HepG2 (cell line): Measurements from ENCODE around the gene GAL3ST2. TPM values are rescaled to one million over a fixed set of nuclear protein-coding genes. Genes with fewer than 3 reads are reported as not detected.

ENCODE experiments used
- CBX2 ChIP-seq, 2 experiments: fragments of 200-600 bp in 1 of 2; sonication (generic); formaldehyde crosslinking in 1 of 2; IDR thresholded peaks; 2 replicates each; pipeline versions ENCODE4 v1.7.0 to v1.8.1; 2018 to 2022; ENCODE audit warnings: low read depth in 2 of 2, low read length in 1 of 2, mild to moderate bottlenecking in 1 of 2, missing genetic modification reagents in 1 of 2
- CREB1 ChIP-seq, 2 experiments: fragments of 450-650 bp in 1 of 2; IDR thresholded peaks; 2 replicates each; pipeline ENCODE4 v1.6.1; 2016 to 2017; ENCODE audit warnings: control low read depth in 1 of 2, mild to moderate bottlenecking in 1 of 2, missing compliant biosample characterization in 1 of 2, missing genetic modification characterization in 1 of 2
- DPF2 ChIP-seq: sonication (generic); formaldehyde crosslinking; IDR thresholded peaks from 2 replicates; pipeline ENCODE4 v1.4.0; 2020; ENCODE audit warnings: mild to moderate bottlenecking, low read depth, missing genetic modification reagents, borderline replicate concordance
- FLYWCH1 ChIP-seq: sonication (generic); formaldehyde crosslinking; IDR thresholded peaks from 2 replicates; pipeline ENCODE4 v1.8.1; 2023; ENCODE audit warnings: mild to moderate bottlenecking, missing genetic modification reagents
- FOXJ3 ChIP-seq: sonication (generic); formaldehyde crosslinking; IDR thresholded peaks from 2 replicates; pipeline ENCODE4 v1.4.0; 2020; ENCODE audit warnings: missing genetic modification reagents, mild to moderate bottlenecking, borderline replicate concordance
- HNRNPL ChIP-seq: fragments of 200-400 bp; formaldehyde crosslinking; IDR thresholded peaks from 2 replicates; pipeline ENCODE4 v1.6.1; 2017; ENCODE audit warnings: mild to moderate bottlenecking, low read depth, low read length
- KDM3A ChIP-seq: IDR thresholded peaks from 2 replicates; pipeline ENCODE4 v1.6.1; 2018; ENCODE audit warnings: low read depth, missing compliant biosample characterization
- NFE2L2 ChIP-seq: fragments of 150-350 bp; IDR thresholded peaks from 2 replicates; pipeline ENCODE4 v1.6.1; 2014; ENCODE audit warnings: low read length
- PAXIP1 ChIP-seq: sonication (generic); formaldehyde crosslinking; conservative IDR thresholded peaks from 2 replicates; pipeline ENCODE4 v1.4.0; 2020; ENCODE audit warnings: mild to moderate bottlenecking, missing genetic modification reagents, moderate library complexity
- RARA ChIP-seq: IDR thresholded peaks from 2 replicates; pipeline ENCODE4 v1.6.1; 2016; ENCODE audit warnings: missing genetic modification reagents, missing compliant biosample characterization
- SMARCC2 ChIP-seq: fragments of 450-650 bp; IDR thresholded peaks from 2 replicates; pipeline ENCODE4 v1.6.1; 2017; ENCODE audit warnings: antibody characterized with exemption, mild to moderate bottlenecking
- STAT5B ChIP-seq: sonication (generic); formaldehyde crosslinking; IDR thresholded peaks from 2 replicates; pipeline ENCODE4 v1.4.0; 2020; ENCODE audit warnings: missing genetic modification reagents
- ZBTB33 ChIP-seq: sonication (generic); formaldehyde crosslinking; IDR thresholded peaks from 2 replicates; pipeline ENCODE4 v1.4.0; 2020; ENCODE audit warnings: missing genetic modification reagents
- ZFP91 ChIP-seq: sonication (generic); formaldehyde crosslinking; IDR thresholded peaks from 2 replicates; pipeline ENCODE4 v1.9.0; 2022; ENCODE audit warnings: missing genetic modification reagents, mild to moderate bottlenecking, borderline replicate concordance
- ZFYVE20 ChIP-seq: sonication (generic); formaldehyde crosslinking; IDR thresholded peaks from 2 replicates; pipeline ENCODE4 v1.8.0; 2023; ENCODE audit warnings: low read depth, mild to moderate bottlenecking, moderate library complexity, missing genetic modification reagents, borderline replicate concordance
- ZNF138 ChIP-seq: sonication (generic); formaldehyde crosslinking; IDR thresholded peaks from 2 replicates; pipeline ENCODE4 v1.5.0; 2020; ENCODE audit warnings: mild to moderate bottlenecking, low read depth, missing genetic modification reagents
- ZNF224 ChIP-seq: sonication (generic); formaldehyde crosslinking; IDR thresholded peaks from 2 replicates; pipeline ENCODE4 v1.5.0; 2020; ENCODE audit warnings: mild to moderate bottlenecking, missing genetic modification reagents
- ZNF530 ChIP-seq: sonication (generic); formaldehyde crosslinking; IDR thresholded peaks from 2 replicates; pipeline ENCODE4 v1.5.0; 2020; ENCODE audit warnings: low read depth, mild to moderate bottlenecking, missing genetic modification reagents
- ZNF564 ChIP-seq: sonication (generic); formaldehyde crosslinking; IDR thresholded peaks from 2 replicates; pipeline ENCODE4 v1.8.1; 2023; ENCODE audit warnings: mild to moderate bottlenecking, missing genetic modification reagents
- ZNF598 ChIP-seq: sonication (generic); formaldehyde crosslinking; IDR thresholded peaks from 2 replicates; pipeline ENCODE4 v1.5.1; 2020; ENCODE audit warnings: mild to moderate bottlenecking, missing genetic modification reagents, borderline replicate concordance
- polyA plus RNA-seq, 8 experiments: library from polyadenylated mRNA; depleted of rRNA in 3 of 8; stranded (reverse) in 7 of 8; unstranded in 1 of 8; fragments of >200 nt; fragmentation: Illumina TruSeq in 4 of 8; extraction: Trizol in 4 of 8; gene quantifications; 2 replicates each; pipeline versions ENCODE4 v1.2.1 to v1.2.3, GENCODE V29; 2011 to 2016; ENCODE audit warnings: low read depth in 4 of 8, missing spikeins in 1 of 8, mixed read lengths in 1 of 8; ENCODE audit not compliant: insufficient read depth in 1 of 8
- total RNA-seq, 5 experiments: library from RNA; depleted of rRNA; stranded (reverse); fragments of >200 nt; fragmentation: Illumina TruSeq; extraction: Trizol; gene quantifications; 2 replicates each; pipeline ENCODE4 v1.2.3, GENCODE V29; 2016; ENCODE audit warnings: low read depth in 1 of 5

GAL3ST2 gene
- total and polyA plus RNA-seq, 2 of the 13 experiments (the other 11 are each of a cell fraction or from before 2014, with no cell fraction given), result 0.17 to 0.20 TPM

GRCh38 chr2:241815477-241816430, 39.1 kb downstream of the GAL3ST2 start (continued):
- TF ChIP-seq ZBTB33 (CRISPR knock-in tag) (peak; percentile 76), ZNF138 (no peak), RARA (no peak), CREB1 (IDR thresholded peaks at IDR 0.05) (no peak), CREB1 (CRISPR knock-in tag; IDR thresholded peaks at IDR 0.05) (no peak), PAXIP1 (no peak), NFE2L2 (no peak), DPF2 (CRISPR knock-in tag) (no peak), ZNF530 (CRISPR knock-in tag) (no peak), FLYWCH1 (CRISPR knock-in tag) (no peak), STAT5B (CRISPR knock-in tag) (no peak), KDM3A (CRISPR knock-in tag) (no peak), ZFYVE20 (CRISPR knock-in tag) (no peak), ZNF598 (no peak), SMARCC2 (no peak), ZNF564 (no peak), FOXJ3 (no peak), ZNF224 (CRISPR knock-in tag) (no peak), CBX2 (IDR thresholded peaks at IDR 0.05; ENCODE audit: low read depth, low read length) (no peak), CBX2 (CRISPR knock-in tag; IDR thresholded peaks at IDR 0.05; ENCODE audit: low read depth) (no peak), HNRNPL (peak; percentile 59), ZFP91 (CRISPR knock-in tag) (no peak)
